HG03342 (cell line): ENCODE data around the gene DAZAP1.
"Not testable (repeated sequence)": the region's sequence is repeated elsewhere in the genome, so short reads cannot be mapped to it uniquely, and the experiment has no call there.

Experiments
- ATAC-seq: cut with Tn5 transposase; IDR thresholded peaks from one replicate; pipeline ENCODE4 v1.9.1; 2021; ENCODE audit warnings: mild to moderate bottlenecking, moderate library complexity; ENCODE audit not compliant: unreplicated experiment

The DAZAP1 gene

DNA sequence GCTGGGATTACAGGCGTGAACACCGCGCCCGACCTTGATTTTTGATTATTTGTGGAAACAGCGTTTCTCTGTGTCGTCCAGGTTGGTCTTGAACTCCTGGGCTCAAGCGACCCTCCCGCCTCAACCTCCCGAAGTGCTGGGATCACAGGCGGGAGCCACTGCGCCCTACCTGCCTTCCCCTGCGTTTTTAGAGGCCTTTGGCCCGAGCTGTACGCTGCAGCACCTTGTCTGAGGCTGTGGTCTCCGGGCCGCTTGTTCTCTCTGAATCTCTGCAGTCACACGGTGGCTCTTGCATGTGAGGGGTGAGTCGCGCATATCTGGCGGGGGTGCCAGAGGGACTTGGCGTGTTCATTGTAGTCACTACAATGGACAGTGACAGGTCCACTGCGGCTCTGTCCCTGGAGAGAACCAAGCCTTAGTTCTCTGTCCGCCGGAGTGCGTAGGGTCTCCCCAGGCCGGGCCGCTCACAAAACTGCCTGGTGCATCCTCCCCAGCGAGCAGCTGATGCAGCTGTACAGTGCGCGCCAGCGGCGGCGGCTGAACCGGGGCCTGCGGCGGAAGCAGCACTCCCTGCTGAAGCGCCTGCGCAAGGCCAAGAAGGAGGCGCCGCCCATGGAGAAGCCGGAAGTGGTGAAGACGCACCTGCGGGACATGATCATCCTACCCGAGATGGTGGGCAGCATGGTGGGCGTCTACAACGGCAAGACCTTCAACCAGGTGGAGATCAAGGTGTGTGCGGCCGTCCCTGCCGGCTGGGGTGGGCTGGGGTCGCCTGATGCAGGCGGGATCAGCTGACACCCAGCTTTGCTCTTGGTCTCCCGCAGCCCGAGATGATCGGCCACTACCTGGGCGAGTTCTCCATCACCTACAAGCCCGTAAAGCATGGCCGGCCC, 32.4 kb downstream of the DAZAP1 start:
- not testable (repeated sequence) for ATAC-seq

DNA sequence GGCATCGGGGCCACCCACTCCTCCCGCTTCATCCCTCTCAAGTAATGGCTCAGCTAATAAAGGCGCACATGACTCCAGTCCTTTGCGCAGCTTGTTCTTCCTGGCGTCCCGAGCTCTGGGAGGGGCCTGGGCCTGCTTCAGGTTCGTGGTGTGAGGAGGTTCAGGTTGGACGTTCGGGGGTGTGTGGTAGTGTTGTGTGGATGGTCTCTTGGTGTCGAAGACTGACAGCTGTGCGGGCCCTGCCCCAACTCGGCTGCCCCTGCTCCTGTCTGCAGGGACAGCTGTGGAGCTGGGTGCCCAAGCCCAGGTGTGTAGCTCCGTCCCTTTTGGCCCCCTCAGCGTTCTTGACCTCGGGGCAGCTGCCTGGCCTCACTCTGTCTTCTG, 33.0 kb downstream of the DAZAP1 start:
- ATAC-seq: no peak

DNA sequence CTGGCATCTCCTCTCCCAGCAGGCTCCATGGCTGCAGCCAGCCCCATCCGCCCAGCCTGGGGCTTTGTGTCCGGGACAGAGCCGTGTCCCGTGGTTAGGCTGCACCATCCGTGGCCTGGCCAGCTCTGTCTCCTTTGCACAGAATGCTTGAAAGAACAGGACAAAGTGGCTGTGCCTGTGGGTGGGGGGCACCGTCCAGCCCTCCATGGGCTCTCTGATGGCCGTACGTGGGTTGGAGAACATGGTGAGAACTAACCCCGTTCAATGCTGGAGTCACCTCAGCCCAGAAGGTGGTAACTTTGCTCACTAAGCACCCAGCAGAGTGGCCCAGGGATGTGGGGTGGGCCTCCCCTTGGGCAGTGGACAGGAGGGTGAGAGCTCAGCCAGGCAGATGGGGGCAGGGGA, 33.6 kb downstream of the DAZAP1 start:
- ATAC-seq: no peak

DNA sequence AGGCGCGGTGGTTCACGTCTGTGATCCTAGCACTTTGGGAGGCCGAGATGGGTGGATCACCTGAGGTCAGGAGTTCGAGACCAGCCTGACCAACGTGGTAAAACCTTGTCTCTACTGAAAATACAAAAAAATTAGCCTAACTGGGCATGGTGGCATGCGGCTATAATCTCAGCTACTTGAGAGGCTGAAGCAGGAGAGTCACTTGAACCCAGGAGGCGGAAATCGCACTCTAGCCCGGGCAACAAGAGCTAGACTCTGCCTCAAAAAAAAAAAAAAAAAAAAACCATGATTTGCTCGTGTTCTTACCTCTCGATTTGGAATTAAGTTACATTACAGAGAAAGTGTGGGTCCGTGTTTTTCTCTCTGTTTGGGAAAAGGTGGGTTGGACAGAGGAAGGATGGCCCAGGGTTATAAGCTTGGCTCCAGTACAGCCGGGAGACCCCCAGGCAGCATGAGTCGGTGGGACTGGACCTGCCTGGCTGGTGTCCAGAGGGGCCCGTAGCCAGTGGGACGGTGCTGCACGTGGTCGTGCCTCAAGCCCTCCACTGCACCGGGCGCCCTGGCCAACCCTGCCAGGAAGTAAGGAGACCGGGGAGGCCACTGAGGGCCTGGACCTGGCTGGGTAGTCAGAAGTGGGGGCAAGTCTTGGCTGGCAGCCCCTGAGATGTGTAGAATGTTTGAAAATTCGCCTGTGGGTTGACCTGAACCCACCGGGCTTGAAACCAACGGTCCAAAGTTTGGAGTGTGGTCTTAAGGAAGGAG, 34.5 kb downstream of the DAZAP1 start:
- ATAC-seq: no peak

DNA sequence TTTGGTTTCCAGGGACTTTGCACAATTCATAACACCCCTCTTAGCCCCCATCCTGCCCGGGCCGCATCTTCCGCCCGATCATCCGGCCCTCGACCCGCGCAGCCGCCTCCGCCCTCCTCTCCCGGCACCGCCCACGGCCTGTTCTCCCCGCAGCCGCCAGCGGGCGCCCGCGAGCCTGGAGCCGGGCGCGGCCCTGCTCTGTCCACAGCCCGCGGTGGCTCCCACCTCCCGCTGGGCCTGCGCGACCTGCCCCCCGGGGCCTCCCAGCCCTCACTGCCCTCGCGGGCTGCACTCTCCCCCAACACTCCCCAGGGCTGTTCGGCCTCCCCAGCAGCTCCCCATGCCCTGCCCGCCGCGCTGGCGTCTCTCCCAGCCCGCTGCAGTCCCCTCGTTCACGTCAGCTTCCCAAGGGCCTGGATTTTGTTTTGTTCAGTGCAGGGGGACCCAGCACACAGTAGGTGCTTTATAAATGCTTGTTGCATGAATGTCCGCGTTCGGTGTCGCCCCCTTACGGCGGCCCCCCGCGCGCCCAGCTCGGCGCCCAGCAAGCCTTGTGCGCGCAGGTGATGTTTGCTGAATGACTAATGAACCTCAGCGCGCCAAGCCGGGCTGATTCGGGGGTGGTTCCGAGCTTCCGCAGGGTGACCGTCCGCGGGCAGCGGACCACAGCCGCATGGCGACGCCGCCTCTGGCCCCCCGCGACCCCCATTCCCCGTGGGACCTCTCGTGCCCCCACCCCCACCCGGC, 38.0 kb downstream of the DAZAP1 start:
- no peak for ATAC-seq

DNA sequence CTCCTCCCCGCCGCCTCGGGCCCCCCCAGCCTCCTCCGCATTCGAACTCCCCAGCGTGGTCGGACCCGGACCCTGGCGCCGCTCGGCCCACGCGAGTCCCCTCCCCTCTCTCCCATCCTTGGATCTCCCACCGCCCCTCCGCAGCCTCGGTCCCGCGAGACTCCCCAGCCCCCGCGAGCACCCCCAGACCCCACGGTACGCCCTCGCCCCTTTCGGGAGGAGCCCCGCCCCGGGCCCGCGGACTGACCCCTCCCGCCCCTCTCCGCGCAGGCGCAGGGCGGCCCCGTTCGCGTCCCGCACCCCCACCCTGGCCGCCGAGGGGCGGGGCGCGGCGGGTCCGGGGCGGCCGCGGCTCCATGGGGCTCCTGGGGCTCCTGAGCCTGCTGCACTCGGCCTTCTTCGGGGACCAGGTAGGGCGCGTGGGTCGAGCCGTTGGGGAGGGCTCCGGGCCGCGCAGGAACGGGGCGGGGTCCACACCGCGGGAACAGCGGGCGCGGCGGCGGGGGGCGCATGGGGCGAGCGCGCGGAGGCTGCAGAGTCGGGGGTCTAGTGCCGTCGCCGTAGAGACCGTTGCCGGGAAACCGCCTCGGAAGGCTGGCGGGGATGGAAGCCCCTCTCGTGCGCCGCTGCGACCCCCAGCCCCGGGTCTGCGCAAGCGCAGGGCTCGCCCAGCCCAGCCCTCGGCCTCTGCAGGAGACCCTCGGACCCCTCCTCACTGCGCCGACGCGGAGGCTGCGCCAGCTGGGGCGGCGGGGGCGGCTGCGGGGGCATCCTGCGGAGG, 38.7 kb downstream of the DAZAP1 start:
- no peak for ATAC-seq

DNA sequence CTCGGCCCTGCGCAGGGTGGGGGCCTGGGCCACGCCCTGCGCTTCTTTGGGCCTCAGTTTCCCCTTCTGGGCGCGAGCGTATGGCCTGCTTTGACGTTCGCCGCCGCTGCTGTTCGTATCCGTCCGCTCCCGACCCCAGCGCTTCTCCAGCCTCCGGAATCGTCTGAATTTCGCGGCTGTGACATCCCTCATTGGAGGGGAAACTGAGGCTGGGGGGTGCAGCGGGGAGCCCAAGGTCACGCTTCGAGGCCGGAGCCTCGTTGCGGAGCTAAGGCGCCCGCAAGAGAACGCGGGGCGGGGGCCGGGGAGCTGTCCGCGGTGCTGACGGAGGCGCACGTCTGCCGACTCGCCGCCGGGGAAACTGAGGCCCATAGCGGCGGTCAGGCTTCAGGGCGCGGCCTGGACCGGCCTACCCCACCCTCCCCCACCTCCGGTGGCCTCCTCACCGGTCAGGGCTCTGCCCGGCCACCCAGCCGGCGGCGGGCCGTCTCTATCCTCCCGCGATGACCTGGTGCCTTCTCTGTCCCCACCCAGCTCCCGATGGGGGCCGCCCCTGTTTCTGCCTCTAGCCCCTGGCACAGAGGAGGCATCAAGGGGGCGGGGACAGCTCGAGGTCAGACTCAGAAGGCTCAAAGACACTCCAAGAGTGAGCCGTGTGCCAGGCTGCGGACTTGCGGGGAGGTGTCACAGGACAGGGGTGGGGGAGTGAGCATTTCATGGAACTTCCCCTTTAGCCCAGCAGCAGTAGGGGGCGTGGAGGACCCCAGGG, 39.5 kb downstream of the DAZAP1 start:
- ATAC-seq: no peak

DNA sequence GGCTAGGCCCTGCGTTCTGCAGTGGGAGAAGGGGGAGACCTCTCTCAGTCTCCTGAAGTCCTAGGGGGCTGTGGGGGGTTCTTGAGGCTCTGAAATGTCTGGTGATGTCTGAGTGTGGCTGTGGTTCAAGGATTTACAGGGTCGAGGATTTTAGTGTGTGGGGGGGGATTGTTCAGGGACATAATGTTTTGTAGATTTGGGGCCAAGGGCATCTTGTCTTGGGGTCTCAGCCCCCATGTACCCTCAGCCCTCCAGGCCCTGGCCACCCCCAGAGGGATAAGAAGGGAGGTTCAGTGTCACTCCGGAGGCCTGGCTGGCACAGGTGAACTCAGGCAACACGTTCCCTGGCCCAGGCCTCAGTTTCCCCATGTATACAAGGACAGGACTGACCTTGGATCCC, 40.1 kb downstream of the DAZAP1 start:
- ATAC-seq: no peak

DNA sequence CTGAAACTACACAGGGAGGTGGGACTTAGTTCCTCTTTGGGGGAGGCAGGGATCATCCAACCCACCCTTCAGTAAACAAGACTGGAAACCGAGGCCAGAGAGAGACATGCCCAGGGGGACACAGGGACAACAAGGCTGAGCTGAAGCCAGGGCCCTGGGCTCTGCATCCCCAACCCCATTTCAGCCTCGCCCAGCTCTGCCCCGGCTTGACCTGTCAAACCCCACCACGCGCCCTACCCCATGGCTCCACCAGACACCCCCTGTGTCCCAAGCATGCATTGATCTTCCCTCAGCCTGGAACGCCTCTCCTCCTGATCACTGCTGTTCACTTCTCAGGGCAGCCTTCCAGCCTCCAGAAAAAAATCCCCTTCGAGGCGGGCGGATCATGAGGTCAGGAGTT, 40.6 kb downstream of the DAZAP1 start:
- no peak for ATAC-seq

DNA sequence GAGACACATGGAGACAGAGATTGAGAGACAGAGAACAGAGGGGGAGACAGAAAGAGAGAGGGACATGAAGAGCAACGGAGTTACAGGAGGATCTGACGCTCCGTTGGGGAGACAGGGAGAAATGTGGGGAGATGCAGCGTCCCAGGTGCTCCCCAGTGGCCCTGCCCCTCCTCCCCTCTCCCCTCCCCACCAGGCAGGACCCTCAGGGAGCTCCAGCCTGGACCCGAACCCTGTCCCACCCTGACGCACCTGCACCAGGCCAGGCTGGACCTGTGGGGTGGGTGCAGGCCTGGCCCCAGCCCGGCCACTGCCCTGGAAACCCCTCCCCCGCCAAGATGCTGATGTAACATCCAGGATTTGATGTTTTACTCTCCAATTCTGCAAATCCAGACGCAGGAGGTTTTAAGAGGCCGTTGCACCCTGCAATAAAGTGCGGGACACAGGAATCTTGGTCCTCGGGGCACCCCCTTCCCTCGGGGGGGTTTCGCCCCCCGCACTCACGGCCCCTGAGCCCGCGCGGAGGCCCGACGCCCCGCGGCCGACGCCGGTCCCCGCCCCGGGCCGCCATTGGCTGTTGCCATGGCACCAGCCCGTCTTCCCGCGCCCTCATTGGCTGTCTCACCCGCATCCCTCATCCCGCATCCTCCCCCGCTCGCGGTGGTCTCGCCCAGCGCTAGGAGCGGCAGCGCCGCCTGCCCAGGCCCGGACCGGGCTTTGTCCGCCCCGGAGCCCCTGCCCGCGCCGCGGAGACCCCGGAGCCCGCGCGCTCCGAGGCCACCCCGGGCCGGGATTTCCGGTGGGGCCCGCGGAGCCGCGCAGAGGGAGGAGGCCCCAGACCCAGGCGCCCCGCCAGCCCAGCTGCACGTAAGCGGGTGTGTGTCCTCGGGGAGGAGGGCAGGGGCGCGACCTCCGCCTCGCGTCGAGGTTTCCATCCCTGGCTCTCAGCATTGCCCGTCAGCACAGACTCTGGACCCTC, 42.4 kb downstream of the DAZAP1 start, which contains the start of gene APC2:
TSS of gene APC2 (plus strand) at position 655 of the 976 bp plus-strand sequence. CDS start 2,881 bp downstream, outside the sequence.
- no peak for ATAC-seq

DNA sequence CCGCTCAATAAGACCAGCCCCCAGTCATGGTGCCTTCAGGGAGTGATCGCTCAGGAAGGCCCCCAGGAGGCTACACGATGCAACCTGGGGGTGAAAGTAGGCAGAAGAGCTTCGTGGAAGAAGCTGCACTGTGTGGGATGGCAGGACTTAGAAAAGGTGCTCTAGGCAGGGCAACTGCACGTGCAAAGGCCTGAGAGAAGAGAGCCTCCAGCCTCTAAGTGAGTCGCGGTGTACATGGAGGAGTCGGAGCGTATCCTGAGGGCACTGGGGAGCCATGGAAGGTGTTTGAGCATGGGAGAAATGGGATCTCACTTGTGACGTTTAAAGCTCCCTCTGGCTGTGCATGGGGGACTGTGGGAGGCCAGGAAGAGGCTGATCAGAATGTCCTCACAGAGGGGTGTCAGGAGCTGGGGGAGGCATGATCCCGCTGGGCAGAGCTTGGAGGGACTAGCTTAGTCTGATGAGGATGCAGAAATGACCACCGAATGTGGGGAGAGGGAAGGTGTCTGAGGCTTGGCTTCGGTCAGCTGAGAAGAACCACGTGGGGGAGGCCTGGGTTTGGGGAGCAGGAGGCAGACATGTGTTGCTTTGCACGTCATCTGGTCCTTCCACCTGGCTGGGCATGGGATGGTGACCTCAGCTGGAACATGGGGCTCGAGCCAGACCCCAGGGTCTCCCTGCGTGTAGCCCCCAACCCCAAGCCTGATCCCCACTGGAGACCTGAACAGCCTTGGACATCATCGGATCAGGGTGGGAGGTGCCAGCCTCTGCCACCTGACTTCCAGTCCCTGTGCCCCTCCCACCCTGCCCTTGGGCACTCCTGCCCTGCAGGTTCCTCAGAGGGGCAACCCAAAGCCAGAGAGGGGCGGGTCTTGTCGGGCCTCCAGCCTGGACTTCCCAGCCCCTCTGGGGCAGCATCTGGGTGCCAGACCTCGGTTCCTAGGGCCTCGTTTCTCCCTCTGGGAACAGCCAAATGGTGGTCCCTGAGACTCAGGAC, 43.6 kb downstream of the DAZAP1 start:
- no peak for ATAC-seq

DNA sequence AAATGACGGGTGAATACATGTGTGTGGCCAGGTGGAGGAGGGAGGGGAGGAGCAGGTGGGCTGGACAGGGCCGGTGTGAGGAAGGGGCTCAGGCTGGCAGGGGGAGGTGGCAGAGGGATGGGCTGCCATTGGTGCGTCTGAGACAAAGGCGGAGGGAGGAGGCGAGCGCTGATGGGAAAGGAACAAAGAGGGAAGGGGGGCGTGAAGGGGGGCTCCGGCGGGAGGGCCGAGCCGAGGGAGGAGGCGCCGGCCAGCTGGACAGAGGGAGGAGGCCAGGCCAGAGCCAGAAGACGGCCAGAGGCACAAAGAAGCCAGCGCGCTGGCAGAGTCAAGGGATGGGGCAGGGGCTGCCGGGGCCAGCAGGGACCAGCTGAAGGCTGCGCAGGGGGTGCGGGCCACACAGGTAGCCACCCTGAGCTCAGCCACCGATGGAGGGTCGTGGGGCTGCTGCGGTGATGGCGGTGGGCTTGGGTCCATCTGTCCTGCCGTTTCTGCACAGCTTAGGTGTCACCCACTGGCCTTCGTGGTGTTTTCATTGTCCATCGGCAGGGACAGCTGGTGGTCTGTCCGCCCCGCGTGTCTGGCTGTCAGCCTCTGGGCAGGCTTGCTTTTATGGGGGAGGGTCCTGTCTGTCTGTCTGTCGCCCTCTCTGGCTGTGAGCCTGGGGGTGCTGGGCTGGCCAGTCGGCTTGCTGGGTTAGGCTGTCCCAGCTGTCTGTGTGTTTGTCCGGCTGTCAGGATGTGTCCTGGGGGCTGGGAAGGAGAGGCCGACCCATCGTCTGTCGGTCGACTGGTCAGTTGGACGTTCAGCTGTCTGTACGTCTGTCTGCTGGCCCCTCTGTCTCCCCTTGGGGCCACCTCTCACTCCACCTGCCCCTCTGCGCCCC, 44.8 kb downstream of the DAZAP1 start:
- no peak for ATAC-seq

DNA sequence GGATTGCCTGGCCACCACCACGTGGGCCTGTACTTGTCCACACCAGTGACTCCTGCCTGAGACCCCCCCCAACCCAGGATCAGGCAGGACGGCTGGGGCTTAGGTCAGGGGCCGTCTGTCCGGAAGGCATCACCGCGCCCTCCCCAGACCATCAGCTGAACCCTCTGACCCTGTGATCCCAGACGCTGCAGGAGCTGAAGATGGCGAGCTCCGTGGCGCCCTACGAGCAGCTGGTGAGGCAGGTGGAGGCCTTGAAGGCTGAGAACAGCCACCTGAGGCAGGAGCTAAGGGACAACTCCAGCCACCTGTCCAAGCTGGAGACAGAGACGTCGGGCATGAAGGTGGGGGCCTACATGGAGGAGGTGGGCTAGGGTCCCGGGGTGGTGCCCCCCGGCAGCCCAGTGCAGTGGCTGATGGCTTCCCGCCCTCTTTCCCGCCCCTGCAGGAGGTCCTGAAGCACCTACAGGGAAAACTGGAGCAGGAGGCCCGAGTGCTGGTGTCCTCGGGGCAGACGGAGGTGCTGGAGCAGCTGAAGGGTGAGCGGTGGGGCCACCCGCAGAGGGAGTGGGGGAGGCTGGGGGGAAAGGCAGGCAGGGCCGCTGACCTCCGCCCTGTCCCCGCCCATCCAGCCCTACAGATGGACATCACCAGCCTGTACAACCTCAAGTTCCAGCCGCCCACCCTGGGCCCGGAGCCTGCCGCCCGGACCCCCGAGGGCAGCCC, 45.6 kb downstream of the DAZAP1 start:
- no peak for ATAC-seq

DNA sequence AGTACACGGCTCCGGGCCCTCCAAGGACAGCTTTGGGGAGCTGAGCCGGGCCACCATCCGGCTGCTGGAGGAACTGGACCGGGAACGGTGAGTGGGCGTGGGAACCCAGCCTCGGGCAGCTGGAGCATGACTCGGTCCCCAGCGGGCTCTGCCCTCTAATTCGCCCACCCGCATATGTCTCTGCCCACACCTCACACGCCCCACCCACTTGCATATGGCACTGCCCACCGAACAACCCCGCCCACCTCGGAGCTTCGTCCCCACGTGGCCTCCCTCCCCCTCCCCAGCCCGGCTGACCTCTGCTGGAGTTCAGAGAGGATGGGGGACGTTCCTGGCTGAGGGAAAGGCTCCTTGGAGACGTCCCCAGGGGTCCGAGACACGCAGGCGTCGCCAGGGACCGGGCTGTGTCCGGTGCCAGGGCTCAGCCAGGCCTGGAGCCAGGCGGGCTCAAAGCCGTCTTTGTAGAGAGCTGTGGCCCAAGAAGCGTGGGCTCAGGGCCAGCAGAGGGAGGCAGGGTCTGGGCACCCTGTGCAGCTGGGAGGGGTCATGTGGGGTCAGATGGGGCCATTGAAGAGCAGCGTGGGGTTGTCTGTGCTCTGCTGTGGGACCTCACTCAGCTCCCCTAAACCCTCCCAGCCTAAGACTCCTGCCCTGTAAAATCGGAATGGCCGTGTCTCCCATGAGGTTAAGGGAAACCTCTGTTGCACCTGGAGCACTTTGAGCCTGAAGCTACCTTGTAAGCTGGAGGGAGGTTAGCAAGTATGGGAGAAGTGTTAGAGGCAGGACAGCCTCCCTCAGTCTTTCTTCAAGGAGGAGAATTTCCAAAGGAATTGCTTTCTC, 46.4 kb downstream of the DAZAP1 start:
- ATAC-seq: no peak

DNA sequence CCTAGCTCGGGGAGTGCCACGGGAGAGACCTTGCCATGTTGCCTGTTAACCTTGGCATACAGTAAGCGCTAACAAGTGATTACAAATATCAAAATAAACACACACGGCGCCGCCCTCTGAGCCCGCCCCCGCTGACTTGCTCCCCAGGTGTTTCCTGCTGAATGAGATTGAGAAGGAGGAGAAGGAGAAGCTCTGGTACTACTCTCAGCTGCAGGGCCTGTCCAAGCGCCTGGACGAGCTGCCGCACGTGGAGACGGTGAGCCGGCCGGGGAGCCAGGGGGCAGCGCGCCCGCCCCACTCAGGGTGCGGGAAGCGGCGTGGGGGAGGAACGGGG, 47.6 kb downstream of the DAZAP1 start:
- ATAC-seq: no peak
